Embryonic facial prominence (tissue), 1 donor: ENCODE measurements around the gene UBALD1.

ENCODE experiments used
- DNase-seq: peaks from one replicate; pipeline ENCODE4 v3.0.0-alpha.2; 2016; ENCODE audit errors: extremely low spot score

Gene UBALD1

GRCh38 chr16:4616047-4616811 lies 1.5 kb upstream of the UBALD1 start:
- DNase-seq, result peak; percentile 99

- DNase-seq, result peak; percentile 13
Measured at GRCh38 chr16:4615384-4616046, 827 bp upstream of the UBALD1 start.

GRCh38 chr16:4613636-4614570 lies 785 bp downstream of the UBALD1 start:
- DNase-seq, result no peak

- no peak for DNase-seq
Measured at GRCh38 chr16:4612977-4613635, 1.6 kb downstream of the UBALD1 start.

GRCh38 chr16:4612474-4612931 lies 2.2 kb downstream of the UBALD1 start:
- no peak for DNase-seq

GRCh38 chr16:4611337-4612021 lies 3.2 kb downstream of the UBALD1 start:
- no peak for DNase-seq

- DNase-seq, result no peak
Measured at GRCh38 chr16:4610011-4611005, 4.4 kb downstream of the UBALD1 start.

- DNase-seq, result no peak
Measured at GRCh38 chr16:4609200-4610010, 5.3 kb downstream of the UBALD1 start.

GRCh38 chr16:4608704-4608980 lies 6.0 kb downstream of the UBALD1 start:
- no peak for DNase-seq

GRCh38 chr16:4607841-4608703 lies 6.6 kb downstream of the UBALD1 start:
- no peak for DNase-seq

GRCh38 chr16:4606354-4606753 lies 8.3 kb downstream of the UBALD1 start:
- DNase-seq, result no peak

GRCh38 chr16:4604401-4604800 lies 10.3 kb downstream of the UBALD1 start:
- DNase-seq, result no peak

- no peak for DNase-seq
Measured at GRCh38 chr16:4603624-4604170, 11.0 kb downstream of the UBALD1 start.

- DNase-seq, result no peak
Measured at GRCh38 chr16:4602331-4602730, 12.4 kb downstream of the UBALD1 start.

- DNase-seq, result no peak
Measured at GRCh38 chr16:4601864-4602186, 12.9 kb downstream of the UBALD1 start.

GRCh38 chr16:4601036-4601863 lies 13.4 kb downstream of the UBALD1 start:
- no peak for DNase-seq

- no peak for DNase-seq
Measured at GRCh38 chr16:4599545-4599944, 15.1 kb downstream of the UBALD1 start.
